Measurements from ENCODE around the gene CBX1. TPM values are rescaled to one million over a fixed set of nuclear protein-coding genes. Genes with fewer than 3 reads are reported as not detected.
"Not testable (repeated sequence)": the region's sequence is repeated elsewhere in the genome, so short reads cannot be mapped to it uniquely, and the experiment has no call there.

The CBX1 gene
- total RNA-seq, 4 donors from 2014 or later, result 21.0 to 46.7 (median 24.7) TPM

GRCh38 chr17:48074322-48075081, 26.8 kb downstream of the CBX1 start:
- Histone ChIP-seq H3K27ac (peak overlapping the region in 2 of 4 donors; percentile 15 to 36), H3K4me3 (no peak overlapping the region), H3K9me3 (no peaks in the 10 kb centered on the region), H3K27me3 (no peaks in the 10 kb centered on the region), H3K36me3 (peaks cover 4 to 73% (median 22%) of the 10 kb centered on the region in 3 donors), H3K4me1 (peaks cover 0 to 10% (median 0%) of the 10 kb centered on the region in 3 donors)
- intact Hi-C loops (cut with DNase I), result loop anchor here (5.0 kb wide), 2 partner anchors 47 to 58 kb away; no protein-coding TSS in a partner anchor
- TF ChIP-seq POLR2A (IDR thresholded peaks at IDR 0.05), result no peak
- TF ChIP-seq CTCF (IDR thresholded peaks at IDR 0.05), result peak; percentile 56 to 91 (median 86)
- no peak for DNase-seq
- WGBS, 2 donors, result 70 to 74% methylated on average over 7 of the region's 7 CpGs

- not testable (repeated sequence) for H3K27me3 ChIP-seq, DNase-seq, H3K4me3 ChIP-seq, H3K9me3 ChIP-seq
- peak overlapping the region in 2 of 4 donors; percentile 15 to 36 for H3K27ac ChIP-seq
- intact Hi-C loops (cut with DNase I), result loop anchor here (5.0 kb wide), 1 partner anchor 46 kb away; no protein-coding TSS in a partner anchor
- H3K36me3 ChIP-seq, result peaks cover 4 to 81% (median 22%) of the 10 kb centered on the region in 3 donors
- WGBS, 2 donors, result 50 to 89% methylated on average over 5 of the region's 5 CpGs
- H3K4me1 ChIP-seq, result peaks cover 0 to 10% (median 0%) of the 10 kb centered on the region in 3 donors
Measured at GRCh38 chr17:48073566-48074094, 27.6 kb downstream of the CBX1 start.

GRCh38 chr17:48072811-48073210, 28.5 kb downstream of the CBX1 start:
- intact Hi-C loops (cut with DNase I), result loop anchor here (5.0 kb wide), 1 partner anchor 46 kb away; no protein-coding TSS in a partner anchor
- H3K9me3 ChIP-seq, DNase-seq, H3K27ac ChIP-seq, H3K4me3 ChIP-seq, H3K27me3 ChIP-seq: not testable (repeated sequence)
- H3K36me3 ChIP-seq, result peaks cover 4 to 89% (median 22%) of the 10 kb centered on the region in 3 donors
- peaks cover 0 to 14% (median 0%) of the 10 kb centered on the region in 3 donors for H3K4me1 ChIP-seq
- 94 to 100% methylated on average over 3 to 9 of the region's 9 CpGs for WGBS, 2 donors

- no peak for DNase-seq
- H3K4me3 ChIP-seq, result no peak overlapping the region
- no peaks in the 10 kb centered on the region for H3K27me3 ChIP-seq
- H3K36me3 ChIP-seq, result peaks cover 4 to 94% (median 19%) of the 10 kb centered on the region in 3 donors
- H3K27ac ChIP-seq, result no peak overlapping the region
- H3K4me1 ChIP-seq, result peaks cover under 1 to 26% (median 3%) of the 10 kb centered on the region in 3 donors
- TF ChIP-seq POLR2A (IDR thresholded peaks at IDR 0.05), result no peak
- intact Hi-C loops (cut with DNase I), result loop anchor here (5.0 kb wide), 1 partner anchor 44 kb away; no protein-coding TSS in a partner anchor
- no peaks in the 10 kb centered on the region for H3K9me3 ChIP-seq
- WGBS, 2 donors, result 48 to 54% methylated on average over 2 of the region's 2 CpGs
Measured at GRCh38 chr17:48071654-48072053, 29.6 kb downstream of the CBX1 start.

GRCh38 chr17:48070195-48070594, 31.1 kb downstream of the CBX1 start:
- intact Hi-C loops (cut with DNase I), result loop anchor here (5.0 kb wide), 1 partner anchor 43 kb away; no protein-coding TSS in a partner anchor
- H3K4me1 ChIP-seq, result peaks cover 5 to 40% (median 14%) of the 10 kb centered on the region in 3 donors
- peaks cover 4 to 92% (median 6%) of the 10 kb centered on the region in 3 donors for H3K36me3 ChIP-seq
- H3K4me3 ChIP-seq, result no peak overlapping the region
- TF ChIP-seq CTCF (IDR thresholded peaks at IDR 0.05) (no peak), POLR2A (IDR thresholded peaks at IDR 0.05) (no peak)
- no peak for DNase-seq
- no peaks in the 10 kb centered on the region for H3K9me3 ChIP-seq
- 31 to 47% methylated on average over 2 of the region's 2 CpGs for WGBS, 2 donors
- H3K27ac ChIP-seq, result no peak overlapping the region
- no peaks in the 10 kb centered on the region for H3K27me3 ChIP-seq

- H3K27me3 ChIP-seq, result no peaks in the 10 kb centered on the region
- DNase-seq, result no peak
- TF ChIP-seq POLR2A (IDR thresholded peaks at IDR 0.05) (no peak), CTCF (IDR thresholded peaks at IDR 0.05) (peak in 2 of 6 experiments; percentile 24 to 50)
- 76 to 82% methylated on average over 3 of the region's 3 CpGs for WGBS, 2 donors
- H3K36me3 ChIP-seq, result peaks cover 0 to 93% (median 6%) of the 10 kb centered on the region in 3 donors
- intact Hi-C loops (cut with DNase I), result no loop called here
- peaks cover 5 to 45% (median 16%) of the 10 kb centered on the region in 3 donors for H3K4me1 ChIP-seq
- H3K27ac ChIP-seq, result no peak overlapping the region
- no peak overlapping the region for H3K4me3 ChIP-seq
- H3K9me3 ChIP-seq, result no peaks in the 10 kb centered on the region
Measured at GRCh38 chr17:48068491-48068961, 32.8 kb downstream of the CBX1 start.

- intact Hi-C loops (cut with DNase I); H3K27me3 ChIP-seq; H3K4me3 ChIP-seq; DNase-seq; H3K9me3 ChIP-seq: not testable (repeated sequence)
- peak overlapping the region in 1 of 4 donors; percentile 41 for H3K27ac ChIP-seq
- H3K4me1 ChIP-seq, result peaks cover 5 to 45% (median 16%) of the 10 kb centered on the region in 3 donors
- peaks cover 0 to 93% (median 12%) of the 10 kb centered on the region in 3 donors for H3K36me3 ChIP-seq
- 38% methylated on average over 2 of the region's 2 CpGs; no CpG with 5 or more reads in 1 of the 2 donors for WGBS, 2 donors
Measured at GRCh38 chr17:48067808-48068207, 33.5 kb downstream of the CBX1 start.

Data from esophagus squamous epithelium (tissue), 5 donors.